Kidney tubule cell (primary cell): Measurements from ENCODE around the gene TLK2.
A peak's percentile ranks its signal among the peaks of the same experiment; 100 is the strongest.

Source experiments
- DNase-seq: peaks from one replicate; pipeline ENCODE4 v3.0.0-alpha.2; 2018; ENCODE audit warnings: low spot score

Gene TLK2

DNA sequence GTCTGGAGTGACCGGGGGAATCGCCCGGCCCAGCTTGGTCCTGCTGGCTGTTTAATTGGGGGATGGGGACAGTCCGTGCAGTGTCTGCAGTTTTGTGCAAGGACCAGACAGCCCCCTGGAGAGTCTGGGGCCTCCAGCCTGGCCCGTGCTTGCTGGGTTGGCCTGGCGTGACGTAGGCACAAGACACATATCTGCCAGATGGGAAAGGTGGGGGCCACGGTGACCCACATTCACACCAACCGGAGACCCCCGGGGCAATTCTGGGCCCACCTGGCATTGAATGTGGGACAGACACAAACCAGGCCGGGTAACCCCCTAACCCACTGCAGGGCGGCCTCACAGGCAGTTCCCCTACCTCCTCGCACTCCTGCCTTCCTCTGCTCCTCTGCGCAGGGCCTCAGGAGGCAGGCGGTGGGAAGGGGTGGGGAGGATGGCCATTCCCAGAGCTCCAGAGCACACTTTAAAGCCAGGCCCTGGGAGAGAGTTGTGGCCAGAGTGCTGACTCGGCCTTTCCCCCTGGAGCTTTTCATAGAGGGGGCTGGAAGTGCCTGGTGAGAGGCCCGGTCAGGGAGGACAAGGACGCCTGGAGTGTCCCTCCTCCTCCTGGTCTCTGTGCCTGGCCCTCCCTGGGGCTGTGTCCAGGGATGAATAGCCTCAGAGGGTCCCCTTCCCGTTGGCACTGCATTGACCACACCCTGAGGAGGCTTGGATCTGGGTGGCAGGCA lies 150.4 kb downstream of the TLK2 start:
- DNase-seq, result no peak

DNA sequence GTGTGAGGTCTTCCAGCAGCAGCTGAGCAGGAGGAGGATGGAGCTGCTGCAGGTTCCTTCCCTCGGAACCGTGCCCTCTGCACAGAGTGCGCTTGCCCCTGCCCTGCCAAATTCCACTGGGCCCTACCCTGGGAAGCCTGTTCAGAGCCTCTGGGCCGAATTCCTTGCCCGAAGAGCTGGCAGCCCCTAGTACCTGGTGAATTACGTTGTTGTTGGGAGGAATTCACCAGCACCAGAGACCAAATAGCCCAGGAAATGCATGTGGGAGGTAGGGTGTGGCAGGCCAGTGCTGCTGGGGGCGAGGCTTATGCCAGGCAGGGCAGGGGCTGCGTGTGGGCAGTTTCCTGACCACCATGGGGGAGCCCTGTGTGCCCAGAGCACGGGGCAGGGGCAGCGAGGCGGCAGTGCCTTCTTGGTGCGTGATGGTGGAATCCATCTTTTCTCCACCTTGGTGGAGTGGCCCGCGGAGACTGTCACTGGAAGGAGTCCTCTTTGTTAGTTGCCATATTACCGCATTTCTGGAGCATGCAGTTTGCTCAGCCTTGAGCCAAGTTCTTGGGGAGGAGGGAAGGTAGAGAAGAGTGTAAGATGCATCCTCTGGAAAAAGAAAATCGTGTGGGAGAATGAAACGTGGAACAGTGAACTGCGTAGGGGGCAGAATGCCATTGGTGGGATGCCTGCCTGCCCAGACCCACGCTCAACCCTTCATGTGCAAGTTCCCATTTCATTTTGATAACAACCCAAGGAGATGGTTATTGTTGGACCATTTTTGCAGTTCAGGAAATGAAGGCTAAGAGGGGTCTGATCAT lies 151.1 kb downstream of the TLK2 start:
- DNase-seq, result no peak

DNA sequence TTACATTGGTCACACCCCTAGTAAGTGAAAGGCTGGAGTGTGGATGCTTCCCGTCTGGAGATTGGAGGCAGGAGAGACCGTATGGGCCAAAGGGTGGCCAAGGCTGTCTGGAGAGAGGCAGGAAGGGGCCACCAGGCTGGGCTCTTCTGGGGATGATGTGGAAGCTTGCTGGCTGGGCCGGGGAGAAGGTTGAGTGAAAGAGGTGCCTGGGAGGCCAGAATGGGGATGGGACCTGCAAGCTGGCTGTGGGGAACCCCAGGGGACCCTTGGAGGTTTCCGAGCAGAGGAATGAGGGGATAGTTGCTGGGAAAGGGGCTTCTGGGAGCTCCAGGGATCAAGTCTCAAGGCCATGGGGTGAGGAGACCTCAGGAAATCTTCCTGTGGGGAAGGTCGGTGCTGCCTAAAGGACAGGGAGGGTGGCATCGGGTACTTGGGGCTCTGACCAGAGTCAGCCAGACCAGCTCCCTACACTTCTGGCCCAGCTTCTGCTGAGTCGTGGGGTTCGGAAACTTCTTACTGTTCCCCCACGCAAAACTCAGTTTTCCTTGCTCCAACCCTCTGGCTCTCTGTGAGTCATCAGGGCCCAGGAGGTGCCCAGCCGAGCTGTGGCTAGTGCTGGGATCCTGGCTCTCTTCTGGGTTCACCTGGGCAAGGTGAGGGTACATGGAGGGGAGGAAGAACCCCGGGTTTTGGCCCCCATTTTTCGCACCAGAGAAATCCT lies 151.9 kb downstream of the TLK2 start:
- no peak for DNase-seq

DNA sequence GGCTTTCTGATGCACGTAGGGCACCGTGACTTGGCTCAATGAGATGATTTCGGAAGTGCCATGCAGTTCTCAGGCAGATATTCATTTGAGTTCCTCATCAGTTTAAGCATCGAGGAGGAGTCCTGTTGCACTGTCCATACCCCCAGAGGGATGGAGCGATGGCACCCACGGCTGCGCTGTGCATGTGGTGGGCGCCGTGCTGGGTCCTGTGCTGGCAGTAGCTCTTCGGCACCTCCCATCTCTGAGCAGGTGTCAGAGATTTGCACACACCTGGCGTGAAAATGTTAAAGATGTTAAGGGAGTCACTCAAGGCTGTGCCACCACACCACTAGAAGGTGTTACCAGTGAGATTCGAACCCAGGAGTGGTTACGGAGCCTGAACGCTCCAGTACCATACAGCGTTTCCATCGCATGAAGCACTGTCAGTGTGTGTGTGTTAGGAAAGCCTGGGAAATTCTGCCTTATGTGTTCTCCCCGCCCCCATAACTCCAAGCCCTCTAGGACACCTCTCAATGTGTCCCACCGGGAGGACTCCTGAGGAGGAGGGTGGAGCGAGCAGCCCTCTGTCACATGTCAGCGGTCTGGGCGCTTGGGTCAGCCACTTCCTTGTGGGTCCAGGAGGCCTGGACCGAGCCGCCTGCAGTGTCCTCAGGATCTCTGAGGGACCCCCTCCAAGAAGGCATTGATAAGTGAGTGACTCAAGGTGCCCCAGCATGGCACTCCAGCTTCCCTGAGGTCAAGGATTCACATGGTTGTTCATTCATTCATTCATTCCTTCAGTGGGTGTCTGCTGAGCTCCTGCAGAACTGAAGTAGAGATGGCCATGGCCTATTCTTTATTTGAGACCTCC lies 152.7 kb downstream of the TLK2 start:
- no peak for DNase-seq

DNA sequence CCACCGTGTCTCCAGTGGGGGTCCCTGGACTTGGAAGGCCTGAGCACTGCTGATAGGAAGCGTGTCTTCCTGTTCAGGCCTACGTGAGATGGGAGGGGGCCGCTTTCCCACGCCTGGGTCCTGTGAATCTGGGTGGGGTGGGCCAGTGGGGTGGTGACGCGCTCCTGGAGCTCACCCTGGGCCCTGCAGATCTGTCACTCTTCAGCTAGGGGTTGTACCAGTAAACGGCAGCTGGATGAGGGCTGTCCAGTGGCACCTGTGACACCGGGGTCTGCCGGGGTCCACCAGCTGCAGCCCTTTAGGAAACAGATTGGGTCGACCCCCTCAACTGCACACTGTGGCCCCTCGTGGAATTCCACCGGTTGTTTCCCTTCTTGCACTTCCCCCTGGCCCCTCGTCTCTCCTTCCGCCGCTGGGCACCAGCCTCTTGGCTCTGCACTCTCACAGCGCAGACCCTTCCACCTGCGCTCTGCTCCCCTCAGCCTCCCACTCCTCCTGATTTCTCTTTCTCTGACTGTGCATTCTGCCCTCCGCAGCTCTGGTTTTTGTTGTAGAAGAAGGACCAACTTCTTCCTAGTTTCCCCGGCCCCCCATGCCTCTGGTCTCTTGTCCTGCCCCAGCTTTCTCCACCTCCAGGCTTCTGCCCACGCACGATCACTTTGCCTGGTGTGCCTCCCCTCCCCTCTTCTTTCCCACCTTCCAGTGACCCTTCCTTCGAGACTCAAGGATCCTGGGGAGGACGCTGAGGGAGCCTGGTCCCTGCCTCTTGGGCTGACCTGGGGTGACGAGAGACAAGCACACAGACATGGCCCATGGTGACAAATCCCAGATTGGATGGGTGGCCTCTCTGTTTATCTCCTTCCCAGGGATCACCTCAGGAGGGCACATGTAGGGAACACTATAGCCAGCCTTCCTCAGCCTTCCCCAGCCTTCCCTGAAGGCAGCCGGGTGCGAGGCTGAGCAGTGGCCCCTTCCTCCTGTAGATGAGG lies 153.6 kb downstream of the TLK2 start:
- no peak for DNase-seq

DNA sequence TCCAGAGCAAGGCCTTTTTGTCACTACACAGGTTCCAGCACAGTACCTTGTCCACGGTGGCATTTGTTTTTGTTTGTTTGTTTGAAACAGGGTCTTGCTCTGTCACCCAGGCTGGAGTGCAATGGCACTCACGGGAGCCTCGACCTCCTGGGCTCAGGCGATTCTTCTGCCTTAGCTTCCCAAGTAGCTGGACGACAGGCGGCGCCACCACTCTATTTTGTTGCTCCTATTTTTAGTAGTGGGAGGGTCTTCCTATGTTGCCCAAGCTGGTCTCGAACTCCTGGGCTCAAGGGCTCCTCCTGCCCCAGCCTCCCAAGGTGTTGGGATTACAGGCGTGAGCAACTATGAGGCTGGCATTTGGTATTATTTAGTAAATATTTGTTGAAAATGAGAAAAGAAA lies 159.2 kb downstream of the TLK2 start:
- DNase-seq, result no peak

DNA sequence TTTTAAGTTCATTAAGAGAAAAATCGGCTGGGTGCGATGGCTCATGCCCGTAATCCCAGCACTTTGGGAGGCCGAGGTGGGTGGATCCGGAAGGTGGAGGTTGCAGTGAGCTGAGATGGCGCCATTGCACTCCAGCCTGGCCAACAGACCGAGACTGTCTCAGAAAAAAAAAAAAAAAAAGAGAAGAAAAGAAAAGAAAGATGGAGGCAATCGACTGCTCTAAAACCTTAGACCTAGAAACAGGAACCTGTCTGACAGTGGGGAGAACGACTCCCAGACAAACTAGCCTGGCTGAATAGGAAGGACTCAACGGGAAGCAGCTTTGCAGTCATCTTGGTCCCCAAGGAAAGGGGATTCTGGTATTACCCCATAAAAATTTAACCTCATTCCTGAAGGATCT lies 162.5 kb downstream of the TLK2 start:
- no peak for DNase-seq

DNA sequence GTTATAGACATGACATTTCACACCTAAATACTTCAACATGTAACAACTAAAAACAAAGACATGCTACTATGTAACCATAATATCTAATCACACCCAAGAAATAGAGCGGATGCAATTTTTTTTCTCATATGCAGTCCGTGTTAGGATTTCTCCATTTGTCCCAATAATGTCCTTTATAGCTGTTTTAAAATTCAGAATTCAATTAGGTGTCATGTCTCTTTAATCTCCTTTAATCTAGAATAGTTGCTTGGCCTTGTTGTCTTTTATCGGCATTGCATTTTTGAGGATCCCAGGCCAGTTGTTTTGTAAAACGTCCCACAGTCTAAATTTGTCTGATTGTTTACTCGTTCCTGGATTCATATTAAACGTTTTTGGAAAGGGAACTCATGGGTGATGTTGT lies 163.3 kb downstream of the TLK2 start:
- no peak for DNase-seq

DNA sequence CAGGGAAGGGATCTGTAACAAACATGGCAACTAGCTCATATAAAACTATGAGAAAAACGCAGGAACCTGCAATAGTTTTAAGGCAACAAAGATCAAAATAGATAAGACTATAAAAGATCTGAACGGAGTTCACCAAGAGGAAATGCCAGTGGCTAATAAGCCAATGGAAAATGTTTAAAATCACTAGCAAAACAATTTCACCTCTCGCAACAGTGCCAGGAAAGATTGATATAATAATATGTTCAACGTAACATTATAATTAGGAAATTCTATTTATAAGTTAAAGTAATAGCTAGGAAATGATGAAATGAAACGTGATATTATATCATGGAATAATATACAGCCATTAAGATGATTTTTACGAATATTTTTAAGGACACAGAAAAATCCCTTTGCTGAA lies 164.9 kb downstream of the TLK2 start:
- no peak for DNase-seq

DNA sequence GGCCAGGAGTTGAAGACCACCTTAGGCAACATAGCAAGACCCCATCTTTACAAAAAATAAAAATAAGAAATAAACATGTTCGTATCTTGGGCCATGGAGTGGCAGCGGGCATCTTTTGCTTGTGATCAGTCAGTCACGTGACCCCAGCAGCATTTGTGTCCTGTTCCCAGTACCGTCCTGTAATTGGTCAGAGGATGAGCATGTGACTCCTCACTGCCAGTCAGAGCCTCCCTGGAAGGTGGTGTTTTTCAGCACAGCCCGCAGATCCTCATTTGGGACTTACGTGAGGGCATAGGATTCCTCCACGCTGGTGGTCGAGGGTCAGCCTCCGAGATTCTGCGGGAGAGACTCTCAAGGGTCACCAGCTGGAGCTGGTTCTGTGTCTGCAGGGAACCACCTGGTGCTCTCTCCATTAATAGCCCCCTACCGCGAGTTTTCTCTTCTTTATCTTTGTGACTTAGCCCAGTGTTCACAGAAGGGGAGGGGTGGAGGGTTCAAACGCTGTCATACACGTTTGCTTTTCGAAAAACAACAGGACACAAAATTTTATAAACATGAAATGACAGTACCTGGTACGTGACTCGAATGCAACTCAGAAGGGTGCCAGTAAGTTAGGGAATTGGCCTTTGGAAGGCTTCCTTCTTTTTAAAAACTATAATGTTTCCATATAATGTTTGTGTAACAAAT lies 166.0 kb downstream of the TLK2 start:
- no peak for DNase-seq

DNA sequence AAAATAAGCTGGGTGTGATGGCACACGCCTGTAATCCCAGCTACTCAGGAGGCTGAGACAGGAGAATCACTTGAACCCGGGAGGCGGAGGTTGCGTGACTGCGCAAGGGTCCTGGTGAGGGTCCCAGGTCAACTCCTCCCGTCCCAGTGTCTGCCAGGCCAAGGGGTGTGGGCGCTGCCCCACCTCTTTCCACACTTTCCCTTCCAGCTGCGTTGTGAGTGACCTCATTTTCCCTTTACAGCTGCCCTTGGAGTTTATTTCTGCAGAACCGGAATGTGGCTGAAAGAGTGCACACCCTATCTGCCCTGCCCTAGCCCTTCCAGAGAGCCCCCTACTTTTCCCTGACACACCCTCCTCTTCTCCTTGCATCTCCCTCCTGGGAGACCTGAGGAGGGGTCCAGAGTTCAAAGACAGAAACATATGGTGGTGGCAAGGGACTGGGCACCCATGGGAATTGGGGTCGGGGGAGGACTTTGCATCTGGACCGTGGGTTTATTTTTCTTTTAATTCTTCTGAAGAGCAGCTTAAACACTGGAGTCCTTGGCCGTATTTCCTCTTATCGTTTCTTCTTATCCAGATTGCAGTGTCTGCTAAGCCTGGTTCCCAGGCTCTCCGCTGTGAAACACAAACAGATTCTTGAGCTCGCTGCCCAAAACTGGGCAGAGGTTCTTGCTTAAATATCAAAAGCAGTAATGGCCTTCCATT lies 169.8 kb downstream of the TLK2 start:
- DNase-seq, result no peak

DNA sequence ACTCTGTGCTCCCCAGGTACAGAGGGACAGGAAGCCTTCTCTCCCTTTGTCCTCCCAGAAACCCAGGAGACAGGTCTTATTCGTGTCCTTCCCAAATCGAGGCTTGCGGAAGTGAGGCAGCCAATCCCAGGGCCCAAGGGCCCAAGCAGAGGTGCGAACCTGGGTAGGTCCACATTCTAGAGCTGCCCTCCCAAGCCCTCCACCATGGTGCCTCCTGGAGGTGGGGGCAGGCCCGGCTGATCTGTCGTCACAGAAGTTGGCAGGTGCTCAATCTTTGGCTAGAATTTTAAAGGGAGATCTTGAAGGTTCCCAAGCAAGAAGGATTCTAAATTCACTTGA lies 170.3 kb downstream of the TLK2 start:
- DNase-seq, result no peak

DNA sequence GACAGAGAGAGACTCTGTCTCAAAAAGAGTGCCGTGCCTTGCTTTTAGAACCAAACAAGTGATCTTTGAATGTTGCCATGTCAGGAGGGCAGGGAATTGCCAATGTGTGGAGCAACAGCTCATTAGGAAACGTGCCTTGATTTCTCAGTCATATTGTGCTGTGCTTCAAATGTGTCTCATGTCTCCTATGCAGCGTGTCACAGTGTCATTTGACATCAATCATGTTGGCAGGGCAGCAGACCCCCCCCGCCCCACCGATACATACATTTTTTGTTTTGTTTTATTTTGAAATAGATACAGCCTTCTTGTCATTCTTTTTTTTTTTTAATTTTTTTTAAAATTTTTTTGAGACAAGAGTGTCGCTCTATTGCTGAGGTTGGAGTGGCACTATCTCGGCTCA lies 170.9 kb downstream of the TLK2 start:
- no peak for DNase-seq

DNA sequence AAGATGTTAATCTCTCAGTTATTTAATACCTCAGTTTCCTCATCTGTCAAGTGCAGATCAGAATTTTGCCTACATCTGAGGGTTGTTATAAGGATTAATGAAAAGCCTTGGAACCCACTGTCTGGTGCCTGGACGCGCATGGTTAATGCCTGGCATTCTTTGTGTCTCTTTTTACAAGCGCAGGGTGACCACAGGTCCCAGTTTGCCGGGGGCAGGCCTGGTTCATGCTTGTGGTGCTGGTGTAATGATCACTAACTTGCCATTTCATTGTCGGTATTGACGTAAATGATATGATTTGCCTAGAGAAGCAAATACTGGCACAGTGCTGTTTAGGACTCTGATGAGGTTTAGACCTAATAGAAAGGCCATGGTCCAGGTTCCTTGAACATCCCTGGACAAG lies 172.0 kb downstream of the TLK2 start:
- DNase-seq, result no peak

DNA sequence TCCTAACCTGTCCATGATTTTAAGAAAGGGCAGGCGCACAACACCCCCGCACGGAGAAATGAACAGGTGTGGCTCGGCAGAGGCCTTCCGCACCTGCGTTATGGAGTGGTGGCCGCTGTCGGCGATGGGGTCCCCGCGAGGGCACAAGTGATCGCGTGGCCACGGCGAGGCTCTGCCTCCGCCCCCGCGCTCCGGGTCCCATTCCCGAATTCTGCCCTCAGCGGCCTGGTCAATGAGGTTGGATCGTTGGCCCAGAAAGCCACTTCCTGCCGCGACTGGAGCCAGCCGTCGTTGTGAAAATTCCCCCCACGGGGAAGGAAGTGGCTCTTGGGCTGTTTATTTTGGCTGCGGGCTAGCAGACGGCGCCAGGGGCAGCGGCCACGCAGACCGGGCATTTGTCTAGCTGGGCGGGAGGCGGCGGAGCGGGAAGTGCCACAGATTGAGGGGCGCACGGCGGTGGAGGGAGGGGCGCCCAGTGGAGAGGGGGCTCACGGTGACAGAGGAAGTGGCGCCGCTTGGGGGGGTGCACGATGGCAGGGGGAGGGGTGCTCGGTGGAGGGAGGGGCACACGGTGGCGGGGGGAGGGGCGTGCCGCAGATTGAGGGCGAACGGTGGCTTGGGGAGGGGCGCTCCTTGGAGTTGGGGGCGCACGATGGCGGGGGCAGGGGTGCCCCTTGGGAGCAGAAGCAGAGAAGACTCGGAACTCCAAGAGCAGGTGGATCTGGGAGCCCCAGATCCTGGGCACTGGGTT lies 173.8 kb downstream of the TLK2 start:
- peak; percentile 87 for DNase-seq

DNA sequence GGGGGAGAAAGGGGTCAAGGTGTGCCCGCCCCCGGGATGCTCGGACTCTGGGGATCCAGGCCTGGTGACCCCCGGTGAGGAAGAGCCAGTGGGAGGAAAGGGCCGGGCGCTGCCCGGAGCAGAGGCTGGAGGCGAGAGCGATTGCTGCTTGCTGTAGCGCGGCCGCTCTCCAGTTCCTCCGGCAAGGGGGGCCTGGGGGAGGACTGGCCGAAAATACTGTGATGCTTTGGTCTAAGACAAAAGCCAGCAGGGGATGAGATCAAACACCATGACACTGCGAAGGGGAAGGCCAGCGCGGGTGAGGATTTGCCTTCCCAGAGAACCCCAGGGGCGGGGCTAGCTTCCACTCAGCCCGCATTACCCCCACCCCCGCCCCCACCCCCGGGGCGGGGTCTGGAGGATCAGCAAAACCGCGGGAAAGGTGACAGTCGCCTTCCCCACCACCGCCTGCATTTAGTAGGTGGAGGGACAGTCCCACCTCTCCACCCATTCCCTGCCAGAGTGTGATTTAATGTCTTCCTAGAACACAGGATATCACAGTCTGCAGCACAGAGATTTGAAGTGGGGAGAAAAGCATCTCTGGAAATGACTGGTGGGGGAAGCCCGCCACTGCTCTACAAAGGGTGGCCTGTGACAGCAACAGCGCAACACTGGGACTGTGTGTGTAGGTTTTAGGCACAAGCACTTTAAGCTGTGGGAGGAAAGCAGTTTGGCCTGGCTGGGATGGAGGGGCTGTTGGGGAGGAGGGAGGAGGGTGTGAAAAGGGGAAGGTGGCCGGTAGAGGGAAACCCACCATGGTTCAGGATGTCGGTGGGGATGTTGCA lies 174.6 kb downstream of the TLK2 start:
- peak; percentile 65 for DNase-seq

DNA sequence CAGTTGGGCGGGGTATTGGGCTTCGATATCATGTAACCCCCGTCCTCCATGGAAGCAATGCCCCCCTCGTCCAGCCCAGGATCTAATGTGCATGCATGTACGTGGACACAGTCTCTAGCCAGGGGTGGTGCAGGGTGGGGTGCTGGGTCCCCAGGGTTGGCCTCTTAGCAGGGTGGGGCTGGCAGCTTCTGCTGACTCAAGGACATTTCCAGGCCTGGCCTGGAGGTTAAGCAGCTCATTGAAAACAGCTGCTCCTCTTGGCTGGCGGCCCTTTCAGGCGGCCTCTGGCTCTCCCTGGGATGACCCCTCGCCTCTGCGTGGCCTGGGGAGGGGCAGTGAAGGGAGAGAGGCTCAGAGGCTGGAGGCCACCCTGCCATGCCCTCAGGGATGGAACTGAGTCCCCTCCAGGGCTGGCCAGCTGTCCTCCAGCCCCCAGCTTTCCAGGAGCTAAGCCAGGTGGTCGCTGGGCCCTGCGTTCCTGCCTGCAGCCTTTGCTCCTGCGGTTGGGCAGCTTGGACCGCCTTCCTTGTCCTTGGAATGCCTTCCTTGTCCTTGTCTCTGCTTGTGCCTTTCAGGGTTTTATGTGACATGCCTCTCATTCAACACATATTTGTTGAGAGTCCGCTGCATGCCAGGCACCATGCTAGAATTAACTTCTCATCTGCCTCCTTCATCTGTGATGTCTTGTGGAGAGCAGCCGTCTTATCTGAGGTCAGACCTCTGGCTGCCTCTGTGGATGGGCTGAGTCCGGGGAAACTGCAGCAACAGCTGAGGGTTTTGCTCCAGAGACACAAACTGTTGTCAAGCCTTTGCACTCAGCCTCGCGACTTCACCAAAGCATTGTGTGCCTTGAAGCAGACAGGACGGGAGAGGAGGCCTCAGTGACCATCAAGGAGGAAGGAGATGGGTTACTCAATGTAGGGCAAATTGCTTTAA lies 175.5 kb downstream of the TLK2 start:
- no peak for DNase-seq
